Stimulated activated CD8-positive, alpha-beta memory T cell treated with anti-CD3 and anti-CD28 coated beads, Interleukin-15, amount 100 ng/mL, for 24 hours (primary cell): ENCODE measurements around the gene UBE2F.

Experiments used
- DNase-seq: peaks from one replicate; pipeline ENCODE4 v3.0.0-alpha.2; 2020; ENCODE audit warnings: low read depth

The UBE2F gene, protein sequence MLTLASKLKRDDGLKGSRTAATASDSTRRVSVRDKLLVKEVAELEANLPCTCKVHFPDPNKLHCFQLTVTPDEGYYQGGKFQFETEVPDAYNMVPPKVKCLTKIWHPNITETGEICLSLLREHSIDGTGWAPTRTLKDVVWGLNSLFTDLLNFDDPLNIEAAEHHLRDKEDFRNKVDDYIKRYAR

DNA sequence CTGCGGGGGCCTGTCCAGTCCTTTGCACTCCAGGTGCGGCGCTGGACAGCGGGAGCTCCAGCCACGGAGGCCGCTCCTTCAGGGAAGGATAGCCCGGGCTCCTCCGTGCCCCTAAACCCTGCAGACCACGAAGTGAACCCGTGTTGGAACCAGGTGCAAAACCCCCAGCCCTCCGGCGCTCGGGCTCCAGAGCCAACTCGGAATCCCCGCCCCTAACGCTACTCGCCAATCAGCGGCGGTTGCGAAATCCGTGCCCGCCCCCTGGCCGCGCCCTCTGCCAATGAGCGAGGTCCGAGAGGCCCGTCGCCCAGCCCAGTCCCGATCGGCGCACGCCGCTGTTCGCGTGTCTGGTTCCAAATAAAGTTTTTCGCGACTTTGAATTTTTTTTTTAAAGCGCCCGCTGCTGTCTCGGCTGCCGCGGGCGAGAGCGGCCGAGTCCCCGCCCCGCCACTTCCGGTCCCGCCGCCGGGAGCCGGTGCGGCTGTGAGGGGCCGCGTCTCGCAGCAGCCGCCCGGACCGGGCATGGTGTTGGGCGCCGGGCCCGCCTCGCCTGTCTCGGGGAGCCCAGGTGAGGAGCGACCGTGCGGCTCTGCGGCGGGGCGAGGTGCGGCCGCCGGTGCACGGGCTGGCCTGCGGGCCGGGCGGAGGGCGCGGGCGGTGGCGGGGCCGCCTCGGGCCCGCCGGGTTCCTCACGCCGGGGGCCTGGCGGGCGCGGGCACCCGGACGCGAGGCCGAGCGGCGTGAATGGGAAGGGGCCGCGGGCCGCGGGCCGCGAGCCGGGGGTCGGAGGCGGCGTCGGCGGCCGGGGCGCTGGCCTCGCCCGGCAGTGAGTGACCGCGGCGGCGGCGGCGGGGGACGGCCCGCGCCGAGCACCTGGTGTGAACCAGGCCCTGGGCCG, at the start of gene UBE2F:
TSS of gene UBE2F (plus strand) at position 450 of the 898 bp plus-strand sequence. CDS start 6,094 bp downstream, outside the sequence.
- peak; percentile 89 for DNase-seq

DNA sequence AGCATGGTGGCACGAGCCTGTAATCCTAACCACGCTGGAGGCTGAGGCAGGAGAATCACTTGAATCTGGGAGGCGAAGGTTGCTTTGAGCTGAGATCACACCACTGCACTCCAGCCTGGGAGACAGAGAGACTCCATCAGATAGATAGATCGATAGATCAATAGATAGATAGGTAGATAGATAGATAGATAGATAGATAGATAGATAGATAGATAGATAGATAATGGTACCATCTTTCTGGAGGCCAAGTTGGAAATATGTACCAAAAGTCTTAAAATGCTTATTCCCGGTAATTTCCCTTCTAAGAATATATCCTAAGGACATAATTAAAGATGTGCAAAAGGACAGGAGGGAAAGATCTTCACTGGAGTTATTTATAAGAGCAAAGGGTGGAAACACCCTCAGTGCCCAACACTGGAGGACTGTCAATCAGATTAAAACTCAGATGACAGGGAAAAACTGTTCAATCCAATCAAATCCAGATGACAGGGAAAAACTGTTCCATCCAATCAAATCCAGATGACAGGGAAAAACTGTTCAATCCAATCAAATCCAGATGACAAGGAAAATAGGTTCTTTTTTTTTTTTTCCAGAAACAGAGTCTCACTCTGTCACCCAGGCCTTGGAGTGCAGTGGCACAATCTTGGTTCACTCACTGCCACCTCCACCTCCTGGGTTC, 49.0 kb upstream of the UBE2F start:
- DNase-seq = no peak

DNA sequence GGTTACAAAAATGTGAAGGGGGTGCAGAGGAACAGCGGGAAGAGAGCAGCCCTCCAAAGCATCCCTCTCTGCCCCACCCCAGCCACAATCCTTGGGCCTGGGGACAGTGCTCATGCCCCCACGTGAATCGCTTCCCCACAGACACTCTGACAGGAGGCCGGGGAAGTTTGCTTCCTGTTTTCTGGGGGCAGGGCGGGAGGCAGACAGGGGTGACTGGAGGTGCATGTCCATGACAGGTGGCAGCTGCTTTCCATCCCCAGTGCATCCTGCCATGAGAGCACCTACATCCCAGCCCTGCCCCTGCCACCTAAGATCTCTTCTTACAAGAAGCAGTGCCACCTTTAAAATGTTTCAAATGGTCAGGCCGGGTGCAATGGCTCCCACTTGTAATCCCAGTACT, 47.2 kb upstream of the UBE2F start:
- DNase-seq = no peak

DNA sequence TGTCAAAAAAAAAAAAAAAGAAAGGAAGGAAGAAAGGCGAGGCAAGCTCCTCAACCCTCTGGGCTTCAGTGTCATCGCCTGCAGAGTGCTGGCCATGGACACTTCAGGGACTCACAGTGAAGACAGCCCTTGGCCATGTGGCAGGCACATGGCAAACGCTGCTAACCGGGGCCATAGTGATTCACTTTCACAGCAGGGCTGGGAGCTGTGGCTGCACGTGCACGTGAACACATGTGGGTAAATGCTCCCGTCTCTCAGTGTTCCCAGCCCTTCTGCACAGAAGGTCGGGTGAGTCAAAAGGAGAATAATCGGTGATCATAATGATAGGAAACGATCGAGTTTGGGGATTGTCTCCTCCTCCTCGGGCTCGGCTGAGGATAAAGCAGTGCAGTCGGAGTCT, 46.1 kb upstream of the UBE2F start:
- DNase-seq = no peak

DNA sequence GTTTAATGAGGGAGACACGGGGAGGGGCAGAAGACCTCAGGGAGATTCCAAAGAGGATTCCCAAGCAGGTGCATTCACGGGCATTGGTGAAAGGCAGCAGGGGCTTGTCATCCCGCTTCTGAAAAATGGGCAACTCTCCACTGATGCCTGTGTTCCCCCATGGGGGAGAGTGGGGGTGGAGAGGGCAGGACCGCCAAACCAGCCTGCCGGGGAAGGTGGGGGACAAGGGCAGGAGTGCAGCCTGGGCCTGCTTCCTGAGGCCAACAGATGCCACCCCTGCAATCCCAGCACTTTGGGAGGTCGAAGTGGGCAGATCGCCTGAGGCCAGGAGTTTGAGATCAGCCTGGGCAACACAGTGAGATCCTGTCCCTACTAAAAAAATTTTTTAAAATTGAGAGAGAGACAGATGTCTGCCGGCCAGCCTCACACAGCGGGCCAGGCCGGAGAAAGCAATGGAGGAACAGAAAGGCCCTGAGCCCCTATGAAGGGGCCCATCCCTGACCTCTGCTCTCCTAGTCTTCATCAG, 44.8 kb upstream of the UBE2F start:
- no peak for DNase-seq

DNA sequence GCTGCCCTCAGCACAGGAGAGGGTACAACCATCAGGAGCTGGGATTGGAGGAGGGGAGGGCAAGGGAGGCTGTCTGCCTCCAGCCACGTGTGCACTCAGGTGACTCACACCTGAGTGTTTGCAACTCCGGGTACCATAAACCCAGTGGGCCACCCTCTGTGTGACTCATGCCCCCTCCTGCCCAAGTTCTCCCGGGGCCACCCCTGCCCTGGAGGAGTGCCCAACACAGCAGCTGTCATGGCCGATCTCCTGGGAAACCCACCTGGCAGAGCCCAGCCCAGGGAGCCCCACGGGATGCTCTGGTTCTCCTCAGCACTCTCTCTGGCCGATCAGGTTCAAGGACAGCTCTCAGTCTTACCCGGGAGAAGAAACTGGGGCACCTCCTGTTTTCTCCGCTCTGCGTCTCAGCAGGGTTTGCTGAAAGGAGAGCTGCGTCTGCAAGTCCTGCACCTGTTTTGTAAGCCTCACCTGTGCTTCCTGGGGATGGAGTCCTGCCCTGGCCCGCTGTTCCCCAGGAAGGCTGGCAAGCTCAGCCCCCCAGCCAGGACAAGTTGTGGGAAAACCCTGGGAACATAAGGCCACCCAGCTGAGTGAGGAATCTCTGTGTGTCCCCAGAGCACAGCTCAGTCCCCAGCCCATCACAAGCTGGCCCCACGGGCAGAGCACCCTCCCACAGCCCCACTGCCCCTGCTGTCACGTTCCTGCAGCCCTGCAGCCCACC, 44.0 kb upstream of the UBE2F start:
- DNase-seq = no peak

DNA sequence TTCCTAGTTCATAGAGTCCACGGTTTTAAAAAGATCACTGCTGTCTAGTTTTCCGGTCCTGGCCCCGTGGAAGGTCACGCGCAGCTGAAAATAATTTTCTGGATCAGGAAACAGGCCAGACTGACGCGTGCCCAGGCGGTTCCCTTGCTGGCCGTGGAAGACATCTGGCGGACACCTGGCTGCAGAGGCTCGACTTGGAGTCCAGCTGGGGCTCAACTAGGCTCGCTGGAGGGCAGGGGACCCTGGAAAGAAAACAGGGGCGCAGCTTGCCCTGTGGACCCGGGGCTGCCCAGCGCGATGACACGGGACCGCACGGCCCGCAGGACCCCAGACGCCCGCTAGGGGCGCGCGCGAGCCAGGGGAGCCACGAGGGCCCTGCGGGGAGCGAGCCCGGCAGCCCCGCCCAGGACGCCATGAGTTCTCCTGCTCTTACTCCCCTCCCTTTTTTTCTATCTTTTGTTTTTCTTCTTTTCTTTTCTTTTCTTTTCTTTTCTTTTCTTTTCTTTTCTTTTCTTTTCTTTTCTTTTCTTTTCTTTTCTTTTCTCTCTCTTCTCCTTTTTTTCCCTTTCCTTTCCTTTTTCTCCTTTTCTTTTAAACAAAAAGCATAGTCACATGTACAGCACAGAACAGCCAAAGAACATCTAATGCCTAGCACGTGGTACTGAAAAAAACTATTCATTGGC, 43.2 kb upstream of the UBE2F start:
- peak; percentile 86 for DNase-seq

DNA sequence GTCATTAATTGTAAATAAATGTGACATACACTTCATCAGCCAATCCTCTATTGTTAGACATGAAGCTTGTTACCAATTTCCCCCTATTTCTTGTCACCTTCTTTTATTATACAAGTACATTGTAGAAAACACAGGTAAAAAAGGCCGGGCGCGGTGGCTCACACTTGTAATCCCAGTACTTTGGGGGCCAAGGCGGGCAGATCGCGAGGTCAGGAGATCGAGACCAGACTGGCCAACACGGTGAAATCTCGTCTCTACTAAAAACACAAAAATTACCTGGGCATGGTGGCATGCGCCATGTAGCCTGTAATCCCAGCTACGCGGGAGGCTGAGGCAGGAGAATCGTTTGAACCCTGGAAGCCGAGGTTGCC, 42.7 kb upstream of the UBE2F start:
- DNase-seq = no peak

DNA sequence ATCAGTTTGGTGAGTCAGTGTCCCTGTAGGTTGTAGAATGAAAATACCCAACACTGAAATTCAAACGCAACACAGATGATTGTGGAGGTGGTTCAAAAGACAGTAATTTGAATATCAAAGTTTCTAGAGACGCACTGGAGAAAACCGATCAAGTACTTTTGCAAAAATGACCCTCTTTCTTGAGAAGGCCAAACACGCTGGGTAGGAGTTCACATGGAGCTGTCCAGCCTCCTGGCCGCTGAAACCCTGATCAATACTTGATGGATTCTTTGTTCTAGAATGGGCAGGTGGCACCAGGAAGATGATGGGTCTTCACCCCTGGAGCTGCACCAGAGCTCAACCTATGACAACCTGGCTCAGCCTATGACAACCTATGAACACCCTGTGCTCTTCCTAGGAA, 39.7 kb upstream of the UBE2F start:
- DNase-seq = no peak

DNA sequence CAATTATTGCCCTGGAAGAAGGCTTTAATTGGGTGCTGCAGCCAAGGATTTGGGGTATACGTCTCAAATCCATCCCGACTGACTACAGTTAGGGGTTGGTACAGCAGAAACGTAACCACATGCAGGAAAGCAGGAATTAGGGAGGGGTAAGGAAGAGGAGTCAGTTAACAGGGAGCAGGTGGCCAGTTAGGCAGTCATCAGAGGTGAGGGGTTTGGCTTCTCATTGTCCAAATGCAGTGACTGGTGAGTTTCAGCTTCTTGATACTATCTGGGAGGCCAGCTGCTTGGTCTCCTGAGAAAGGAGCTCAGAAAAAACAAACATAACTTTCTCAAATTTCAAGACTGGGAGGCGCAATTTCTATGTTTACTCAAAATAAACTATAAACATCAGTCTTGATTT, 38.8 kb upstream of the UBE2F start:
- DNase-seq = no peak

DNA sequence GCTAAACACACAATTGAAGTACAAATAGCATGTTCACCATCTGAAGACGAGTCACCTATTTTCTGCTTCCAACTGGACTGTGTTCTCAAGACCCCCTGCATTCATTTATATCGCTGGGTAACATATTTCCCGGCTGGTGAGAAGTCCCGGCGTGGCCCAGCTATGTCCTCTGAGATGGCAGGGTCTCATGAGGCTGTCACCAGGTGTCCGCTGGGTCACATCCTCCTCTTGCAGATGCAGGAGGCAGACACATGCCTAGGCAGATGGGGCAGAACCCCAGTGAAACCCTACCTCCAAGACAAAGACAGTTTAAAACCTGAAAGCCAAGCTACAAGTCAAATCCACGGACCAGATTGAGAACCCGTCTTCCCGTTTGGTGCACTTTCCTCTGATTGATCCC, 36.8 kb upstream of the UBE2F start:
- DNase-seq = no peak

DNA sequence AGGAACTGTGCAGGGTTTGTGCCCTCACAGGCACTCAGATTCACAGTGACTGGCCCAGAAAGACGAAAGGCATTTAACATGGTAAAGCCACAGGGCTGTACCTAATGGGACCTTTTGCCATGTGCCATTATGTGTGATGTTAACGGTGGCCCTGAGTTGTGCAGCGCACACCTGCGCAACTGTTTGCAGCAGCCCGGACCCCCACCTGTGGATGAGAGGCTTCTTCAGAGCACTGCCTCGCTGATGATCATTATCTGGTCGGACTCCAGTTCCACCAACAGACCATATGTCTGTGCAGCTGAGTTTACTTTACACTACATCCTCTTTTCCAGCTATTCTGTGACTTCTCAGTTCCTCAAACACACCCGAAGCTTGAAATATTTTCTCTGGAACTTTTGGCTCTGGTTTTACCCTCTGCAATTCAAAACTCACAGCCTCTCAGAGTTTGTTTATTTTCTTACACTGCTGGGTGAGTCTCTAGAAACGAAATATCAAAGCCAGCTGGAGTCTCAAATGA, 35.6 kb upstream of the UBE2F start:
- DNase-seq = no peak

DNA sequence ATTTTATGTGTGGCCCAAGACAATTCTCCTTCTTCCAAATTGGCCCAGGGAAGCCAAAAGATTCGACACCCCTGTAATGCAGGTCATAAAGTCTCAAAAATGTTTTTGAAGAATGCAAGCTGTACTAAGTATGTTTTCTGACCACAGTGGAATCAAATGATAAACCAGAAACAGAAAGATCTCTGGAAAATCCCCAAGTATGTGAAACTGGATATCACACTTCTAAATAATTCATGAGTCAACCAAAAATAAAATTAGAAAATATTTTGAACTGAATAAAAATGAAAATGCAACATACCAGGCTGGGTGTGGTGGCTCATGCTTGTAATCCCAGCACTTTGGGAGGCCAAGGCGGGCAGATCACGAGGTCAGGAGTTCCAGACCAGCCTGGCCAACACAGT, 34.1 kb upstream of the UBE2F start:
- no peak for DNase-seq

DNA sequence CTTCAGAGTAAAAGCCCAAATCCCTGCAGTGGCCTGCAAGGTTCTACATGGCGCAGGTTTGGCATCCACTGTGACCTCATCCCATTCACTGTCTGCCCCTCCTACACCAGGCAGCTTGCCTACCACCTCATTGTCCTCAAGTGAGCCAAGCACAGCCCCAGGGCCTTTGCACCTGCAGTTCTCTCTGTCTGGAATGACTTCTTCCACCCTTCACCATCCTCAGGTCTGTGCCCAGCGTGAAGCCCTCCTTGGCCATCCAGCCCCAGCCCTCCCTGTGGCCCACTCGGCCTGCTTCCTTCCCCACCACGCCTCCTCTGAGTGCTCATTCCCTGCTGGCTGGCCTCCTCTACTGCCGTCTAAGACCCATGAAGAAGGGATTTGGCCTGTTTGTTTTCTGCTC, 32.6 kb upstream of the UBE2F start:
- DNase-seq = no peak

DNA sequence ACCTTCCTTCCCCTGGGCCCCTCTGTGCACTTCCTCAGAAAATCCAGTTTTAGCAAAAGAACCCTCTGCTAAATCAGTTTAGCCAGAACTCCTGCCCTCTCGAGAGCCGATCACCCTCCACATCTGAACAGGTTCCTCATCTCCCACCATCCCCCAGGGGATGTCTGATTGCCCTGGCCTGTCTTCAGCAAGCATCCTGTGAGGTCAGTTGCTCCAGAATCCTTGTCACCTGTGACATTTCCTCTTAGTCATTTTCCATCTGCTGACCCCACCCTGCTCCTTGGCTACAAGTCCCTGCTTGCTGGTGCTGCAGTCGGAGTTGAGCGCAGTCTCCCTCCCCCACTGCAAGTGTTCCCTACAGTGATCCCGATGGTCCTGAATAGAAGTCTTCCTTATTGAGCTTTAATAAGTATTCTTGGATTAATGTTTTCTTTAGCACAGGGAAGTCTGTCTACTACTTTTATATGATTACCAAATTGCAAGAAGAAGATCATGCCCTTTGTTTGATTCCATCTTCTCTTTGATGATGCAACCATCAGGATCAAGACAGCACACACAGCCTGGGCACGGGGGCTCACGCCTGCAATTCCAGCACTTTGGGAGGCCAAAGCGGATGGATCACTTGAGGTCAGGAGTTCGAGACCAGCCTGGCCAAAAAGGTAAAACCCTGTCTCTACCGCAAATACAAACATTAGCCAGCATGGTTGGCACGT, 30.9 kb upstream of the UBE2F start:
- no peak for DNase-seq

DNA sequence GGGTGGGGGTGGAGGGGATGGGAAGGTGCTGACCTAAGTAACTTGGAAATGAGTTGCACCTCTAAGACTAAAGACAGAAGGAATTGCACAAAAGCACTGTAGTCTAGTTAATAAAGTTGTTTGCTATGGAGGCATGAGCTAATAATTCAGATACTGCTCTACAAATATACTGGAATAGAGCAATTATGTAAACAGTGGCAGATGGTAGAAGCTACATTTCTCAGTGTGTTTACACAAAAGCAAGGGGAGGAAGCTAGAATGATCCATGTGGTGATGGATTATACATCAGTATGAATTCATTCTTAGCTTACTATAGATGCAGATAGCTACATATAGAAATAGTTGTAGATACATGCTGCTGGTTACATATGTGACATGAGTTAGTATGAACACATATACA, 27.6 kb upstream of the UBE2F start:
- DNase-seq = no peak

DNA sequence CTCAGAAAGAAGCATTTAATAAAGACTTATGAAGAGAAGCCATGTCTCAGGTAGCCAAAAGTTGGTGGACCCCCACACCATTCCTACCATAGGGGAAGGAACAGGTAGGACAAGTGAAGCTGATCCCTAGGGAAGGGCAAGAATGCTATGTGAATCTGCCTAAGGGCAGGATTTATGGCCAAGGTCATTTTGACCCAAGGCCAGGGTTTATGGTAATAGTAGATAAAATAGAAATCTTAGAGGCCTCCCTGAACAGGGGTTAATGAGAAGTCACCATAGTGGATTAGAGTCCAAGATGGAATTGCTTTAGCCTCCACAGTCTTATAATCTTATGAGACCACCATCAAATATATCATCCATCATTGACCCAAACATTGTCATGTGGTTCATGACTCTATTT, 26.0 kb upstream of the UBE2F start:
- no peak for DNase-seq

DNA sequence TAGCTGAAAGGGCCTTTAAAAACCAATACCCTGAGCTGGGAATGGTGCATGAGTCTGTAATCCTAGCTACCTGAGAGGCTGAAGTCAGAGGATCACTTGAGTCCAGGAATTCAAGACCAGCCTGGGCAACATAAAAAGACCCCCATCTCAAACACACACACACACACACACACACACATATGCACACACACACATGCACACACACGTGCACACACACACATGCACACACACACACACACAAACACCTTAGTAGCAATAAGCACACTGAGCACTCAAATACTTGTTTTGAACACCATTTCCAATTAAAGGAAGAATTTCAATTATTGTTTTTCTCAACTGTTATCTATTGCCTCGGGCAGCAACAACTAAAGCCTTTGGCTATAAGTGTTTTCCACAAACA, 25.6 kb upstream of the UBE2F start:
- DNase-seq = no peak

DNA sequence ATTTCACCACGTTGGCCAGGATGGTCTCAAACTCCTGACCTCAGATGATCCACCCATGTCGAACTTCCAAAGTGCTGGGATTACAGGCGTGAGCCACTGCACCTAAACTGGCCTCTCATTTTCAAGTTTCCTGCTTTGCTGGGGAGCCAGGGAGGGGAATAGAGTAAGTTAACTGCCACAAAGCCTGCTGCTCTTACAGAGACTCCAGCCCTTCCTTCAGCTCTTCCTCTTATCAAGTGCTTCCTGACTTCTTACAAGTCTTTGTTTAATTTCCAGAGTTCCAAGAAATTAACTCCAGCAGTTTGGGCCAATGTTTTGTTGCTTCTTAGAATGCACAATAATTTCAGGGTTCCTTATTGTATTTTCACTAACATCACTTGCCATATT, 24.3 kb upstream of the UBE2F start:
- no peak for DNase-seq

DNA sequence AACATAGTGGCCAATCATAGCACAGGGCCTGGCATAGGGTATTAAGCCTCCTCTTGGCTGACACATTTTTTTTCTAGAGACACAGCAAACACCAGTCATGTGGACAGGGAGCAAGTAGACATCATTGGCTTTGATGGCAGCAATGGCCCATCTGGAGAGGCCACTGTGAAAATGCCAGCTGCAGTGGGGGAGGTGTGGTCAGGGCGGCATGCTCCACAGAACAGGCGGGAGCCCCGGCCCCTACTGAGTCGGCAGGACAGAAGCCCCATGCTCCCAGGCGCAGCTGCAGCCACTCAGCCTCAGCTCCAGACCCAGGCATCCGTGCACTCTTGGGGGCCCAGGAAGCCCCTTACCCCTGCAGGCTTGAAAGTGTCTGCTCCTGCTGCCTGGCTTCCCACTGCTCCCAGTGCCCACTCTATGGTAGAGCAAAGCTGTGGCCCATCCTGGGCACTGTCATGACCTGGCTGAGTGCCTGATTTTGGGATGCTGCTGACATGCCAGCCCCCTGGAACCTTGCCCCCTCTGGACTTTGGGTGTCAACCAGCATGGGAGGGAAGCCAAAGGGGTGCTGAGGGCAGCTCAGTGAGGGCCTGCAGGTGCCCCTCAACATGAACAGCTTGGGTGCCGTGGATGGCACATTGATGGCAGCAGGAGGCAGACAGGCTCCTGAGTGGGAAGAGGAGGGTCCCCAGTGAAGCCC, 23.3 kb upstream of the UBE2F start:
- no peak for DNase-seq
